Measurements from ENCODE around the gene PAM.

The PAM gene

GRCh38 chr5:102961671-102962070, 206.6 kb downstream of the PAM start:
- Histone ChIP-seq H3K9me2 (replicated peaks; ENCODE audit: insufficient read depth, low read length) (no peaks in the 10 kb centered on the region), H3K4me2 (ENCODE audit: low read depth, low read length, poor library complexity, severe bottlenecking) (no peak overlapping the region), H3K4me3 (ENCODE audit: insufficient read depth, low read length, poor library complexity, severe bottlenecking) (no peak overlapping the region), H3K27ac (ENCODE audit: low read depth, low read length) (no peak overlapping the region), H4K20me1 (ENCODE audit: low read depth, low read length) (no peaks in the 10 kb centered on the region), H3K9ac (ENCODE audit: low read length) (no peak overlapping the region), H3K9me3 (ENCODE audit: insufficient read depth, low read length) (no peaks in the 10 kb centered on the region), H3K27me3 (ENCODE audit: low read length) (no peaks in the 10 kb centered on the region), H3K79me2 (ENCODE audit: insufficient read depth, low read length) (no peaks in the 10 kb centered on the region), H2AFZ (ENCODE audit: low read depth, low read length, severe bottlenecking) (no peak overlapping the region), H3K36me3 (ENCODE audit: low read length) (no peaks in the 10 kb centered on the region), H3F3A (ENCODE audit: insufficient read depth) (no peaks in the 10 kb centered on the region)
- TF ChIP-seq EZH2phosphoT487 (conservative IDR thresholded peaks at IDR 0.05; ENCODE audit: low read length) (no peak), CTCF (IDR thresholded peaks at IDR 0.05; ENCODE audit: insufficient read depth, low read length, poor library complexity, severe bottlenecking) (no peak)

GRCh38 chr5:102965653-102966052, 210.5 kb downstream of the PAM start:
- H3K9me3 ChIP-seq (ENCODE audit: insufficient read depth, low read length) = no peaks in the 10 kb centered on the region
- no peak overlapping the region for H2AFZ ChIP-seq (ENCODE audit: low read depth, low read length, severe bottlenecking)

GRCh38 chr5:102969641-102970040, 214.5 kb downstream of the PAM start:
- no peak overlapping the region for H3K4me2 ChIP-seq (ENCODE audit: low read depth, low read length, poor library complexity, severe bottlenecking)

More at GRCh38 chr5:102965653-102966052, 210.5 kb downstream of the PAM start:
- Histone ChIP-seq H3K27me3 (ENCODE audit: low read length) (no peaks in the 10 kb centered on the region), H3K9ac (ENCODE audit: low read length) (no peak overlapping the region), H3K36me3 (ENCODE audit: low read length) (no peaks in the 10 kb centered on the region), H3K27ac (ENCODE audit: low read depth, low read length) (no peak overlapping the region), H4K20me1 (ENCODE audit: low read depth, low read length) (no peaks in the 10 kb centered on the region), H3K9me2 (replicated peaks; ENCODE audit: insufficient read depth, low read length) (no peaks in the 10 kb centered on the region), H3K4me2 (ENCODE audit: low read depth, low read length, poor library complexity, severe bottlenecking) (no peak overlapping the region), H3K79me2 (ENCODE audit: insufficient read depth, low read length) (no peaks in the 10 kb centered on the region), H3K4me3 (ENCODE audit: insufficient read depth, low read length, poor library complexity, severe bottlenecking) (no peak overlapping the region), H3F3A (ENCODE audit: insufficient read depth) (no peaks in the 10 kb centered on the region)
- TF ChIP-seq EZH2phosphoT487 (conservative IDR thresholded peaks at IDR 0.05; ENCODE audit: low read length) (no peak), CTCF (IDR thresholded peaks at IDR 0.05; ENCODE audit: insufficient read depth, low read length, poor library complexity, severe bottlenecking) (no peak)

More at GRCh38 chr5:102969641-102970040, 214.5 kb downstream of the PAM start:
- Histone ChIP-seq H3K4me3 (ENCODE audit: insufficient read depth, low read length, poor library complexity, severe bottlenecking) (no peak overlapping the region), H4K20me1 (ENCODE audit: low read depth, low read length) (no peaks in the 10 kb centered on the region), H2AFZ (ENCODE audit: low read depth, low read length, severe bottlenecking) (no peak overlapping the region), H3K27me3 (ENCODE audit: low read length) (no peaks in the 10 kb centered on the region), H3K27ac (ENCODE audit: low read depth, low read length) (no peak overlapping the region), H3K36me3 (ENCODE audit: low read length) (no peaks in the 10 kb centered on the region), H3F3A (ENCODE audit: insufficient read depth) (no peaks in the 10 kb centered on the region), H3K9me3 (ENCODE audit: insufficient read depth, low read length) (no peaks in the 10 kb centered on the region), H3K9ac (ENCODE audit: low read length) (no peak overlapping the region), H3K9me2 (replicated peaks; ENCODE audit: insufficient read depth, low read length) (no peaks in the 10 kb centered on the region), H3K79me2 (ENCODE audit: insufficient read depth, low read length) (no peaks in the 10 kb centered on the region)
- TF ChIP-seq CTCF (IDR thresholded peaks at IDR 0.05; ENCODE audit: insufficient read depth, low read length, poor library complexity, severe bottlenecking) (no peak), EZH2phosphoT487 (conservative IDR thresholded peaks at IDR 0.05; ENCODE audit: low read length) (no peak)
